GM12872 (cell line): ENCODE data around the gene ST3GAL3.

ENCODE experiments used
- TF ChIP-seq, protein P1 (sequence below): IDR thresholded peaks from 3 replicates; pipeline ENCODE4 v1.5.1; 2011; ENCODE audit warnings: low read depth, mild to moderate bottlenecking, low read length, moderate library complexity; ENCODE audit not compliant: insufficient read depth

ST3GAL3 gene

GRCh38 chr1:43849670-43850069 is 142.3 kb downstream of the ST3GAL3 start:
- TF ChIP-seq, protein P1, sequence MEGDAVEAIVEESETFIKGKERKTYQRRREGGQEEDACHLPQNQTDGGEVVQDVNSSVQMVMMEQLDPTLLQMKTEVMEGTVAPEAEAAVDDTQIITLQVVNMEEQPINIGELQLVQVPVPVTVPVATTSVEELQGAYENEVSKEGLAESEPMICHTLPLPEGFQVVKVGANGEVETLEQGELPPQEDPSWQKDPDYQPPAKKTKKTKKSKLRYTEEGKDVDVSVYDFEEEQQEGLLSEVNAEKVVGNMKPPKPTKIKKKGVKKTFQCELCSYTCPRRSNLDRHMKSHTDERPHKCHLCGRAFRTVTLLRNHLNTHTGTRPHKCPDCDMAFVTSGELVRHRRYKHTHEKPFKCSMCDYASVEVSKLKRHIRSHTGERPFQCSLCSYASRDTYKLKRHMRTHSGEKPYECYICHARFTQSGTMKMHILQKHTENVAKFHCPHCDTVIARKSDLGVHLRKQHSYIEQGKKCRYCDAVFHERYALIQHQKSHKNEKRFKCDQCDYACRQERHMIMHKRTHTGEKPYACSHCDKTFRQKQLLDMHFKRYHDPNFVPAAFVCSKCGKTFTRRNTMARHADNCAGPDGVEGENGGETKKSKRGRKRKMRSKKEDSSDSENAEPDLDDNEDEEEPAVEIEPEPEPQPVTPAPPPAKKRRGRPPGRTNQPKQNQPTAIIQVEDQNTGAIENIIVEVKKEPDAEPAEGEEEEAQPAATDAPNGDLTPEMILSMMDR, result no peak

GRCh38 chr1:43850591-43851233 is 143.4 kb downstream of the ST3GAL3 start:
- TF ChIP-seq, protein P1, result no peak

DNA sequence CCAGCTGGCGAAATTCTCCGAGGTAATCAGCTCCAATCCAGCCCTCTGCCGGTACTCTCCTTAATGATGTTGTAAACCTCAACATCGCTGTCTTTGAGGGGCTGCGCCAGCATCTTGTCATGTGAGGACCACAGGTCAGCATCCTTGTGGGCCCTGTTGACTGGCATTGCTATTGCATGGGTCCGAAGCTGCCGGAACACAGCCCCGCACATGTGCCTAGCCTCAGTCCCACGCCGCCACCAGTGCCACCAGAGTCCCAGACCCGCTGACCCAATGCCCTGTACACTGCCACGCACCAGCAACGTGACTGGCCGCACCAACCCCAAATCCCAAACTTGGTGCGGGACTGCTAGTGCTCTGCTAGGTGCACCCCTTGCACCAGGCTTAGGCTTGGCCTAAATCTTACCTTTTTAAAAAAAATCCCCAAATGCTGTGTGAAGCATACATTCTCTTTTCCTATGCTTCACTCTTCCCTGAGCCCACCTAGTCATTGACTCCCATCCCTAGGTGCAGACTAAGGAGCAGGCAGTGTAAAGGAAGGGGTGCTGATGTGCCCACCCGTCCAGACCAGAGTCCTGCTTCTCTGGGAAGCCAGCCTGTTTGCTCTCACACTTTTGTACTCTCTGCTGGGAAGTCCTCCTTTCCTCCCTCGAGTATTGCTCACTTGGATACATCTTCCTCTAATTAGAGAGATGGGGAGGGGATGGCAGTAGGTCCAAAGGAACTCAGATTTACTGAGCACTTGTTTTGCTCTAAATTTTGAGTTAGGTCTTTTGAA is 144.4 kb downstream of the ST3GAL3 start:
- TF ChIP-seq, protein P1, result no peak

GRCh38 chr1:43853161-43853921 is 146.0 kb downstream of the ST3GAL3 start:
- TF ChIP-seq, protein P1, result no peak

GRCh38 chr1:43854473-43854872 is 147.1 kb downstream of the ST3GAL3 start:
- TF ChIP-seq, protein P1, result no peak

DNA sequence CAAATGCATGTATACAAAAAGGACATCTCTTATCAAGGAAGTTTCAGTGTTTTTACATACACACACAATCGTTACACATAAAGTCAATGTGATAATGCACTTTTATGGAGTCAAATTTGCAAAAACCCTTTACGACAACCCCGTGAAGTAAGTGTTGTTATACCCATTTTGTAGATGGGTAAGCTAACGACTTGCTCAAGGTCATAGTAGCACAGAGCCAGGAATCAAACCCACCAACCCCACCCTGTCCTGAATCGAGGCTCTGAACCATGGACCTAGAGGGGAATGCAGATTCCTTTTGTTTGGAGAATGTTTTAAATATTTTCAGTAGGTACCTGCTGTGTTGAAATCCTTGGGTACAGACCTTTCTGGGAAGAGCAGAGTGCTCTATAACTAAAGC is 148.9 kb downstream of the ST3GAL3 start:
- TF ChIP-seq, protein P1, result no peak

GRCh38 chr1:43857163-43857562 is 149.8 kb downstream of the ST3GAL3 start:
- TF ChIP-seq, protein P1, result no peak
